ENCODE measurements around the gene ZBTB42. TPM values are rescaled to one million over a fixed set of nuclear protein-coding genes. Genes with fewer than 3 reads are reported as not detected.

The ZBTB42 gene
- total and polyA plus RNA-seq, 2 of the 4 experiments (the other 2 are of a cell fraction): 1.3 to 2.3 TPM

DNA sequence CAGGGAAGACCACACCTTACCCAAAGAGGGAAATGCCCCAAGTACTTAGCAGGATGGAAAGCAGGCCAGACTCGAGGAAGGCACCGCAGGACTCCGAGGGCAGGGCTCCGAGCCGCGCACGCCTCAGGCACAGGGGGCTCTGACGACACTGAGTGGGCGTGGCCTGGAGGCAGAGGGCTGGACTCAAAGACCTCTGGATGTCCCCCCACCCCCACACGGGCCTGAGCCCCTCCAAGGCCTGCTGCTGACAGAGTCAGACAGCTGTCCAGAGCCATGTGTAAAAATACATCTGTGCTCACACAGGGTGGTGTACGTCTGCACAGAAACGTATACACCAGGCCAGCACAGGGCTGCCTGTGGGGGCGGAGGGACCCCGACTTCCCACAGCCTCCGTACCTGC is 6.8 kb upstream of the ZBTB42 start:
- H3K9me1 ChIP-seq (ENCODE audit: insufficient read depth, low read length): peaks cover 10% of the 10 kb centered on the region
- H2AFZ ChIP-seq (replicated peaks; ENCODE audit: low read length, poor library complexity): peak overlapping the region; percentile 86
- H4K20me1 ChIP-seq (ENCODE audit: insufficient read depth, low read length): peaks cover 58% of the 10 kb centered on the region
- peak overlapping the region; percentile 90 for H3K23ac ChIP-seq (ENCODE audit: low read depth, low read length)
- dilution Hi-C loops (cut with HindIII; ENCODE audit: low sequenced_read_pairs, unreplicated experiment): no loop called here
- peak overlapping the region; percentile 99 for H2AK9ac ChIP-seq (replicated peaks; ENCODE audit: low read depth, low read length, poor library complexity)
- peak overlapping the region; percentile 76 for H3K4ac ChIP-seq (ENCODE audit: low read depth, low read length)
- TF ChIP-seq BHLHE40 (IDR thresholded peaks at IDR 0.05; ENCODE audit: low read depth, low read length) (no peak), RFX5 (IDR thresholded peaks at IDR 0.05; ENCODE audit: low read depth, low read length) (no peak), MAZ (IDR thresholded peaks at IDR 0.05; ENCODE audit: borderline replicate concordance, low read depth, low read length) (peak; percentile 53), RAD21 (IDR thresholded peaks at IDR 0.05; ENCODE audit: low read length) (no peak), MXI1 (IDR thresholded peaks at IDR 0.05; ENCODE audit: borderline replicate concordance, low read depth, low read length) (peak; percentile 54; the same call in 1 of the 2 replicates), POLR2A (IDR thresholded peaks at IDR 0.05; ENCODE audit: low read depth, low read length) (no peak), MAFK (IDR thresholded peaks at IDR 0.05; ENCODE audit: low read depth, low read length) (no peak)
- H2BK15ac ChIP-seq (ENCODE audit: low read depth, low read length): no peak overlapping the region
- H3K27ac ChIP-seq (ENCODE audit: insufficient read depth, low read length): peak overlapping the region; percentile 83
- H3K9ac ChIP-seq (ENCODE audit: low read depth, low read length): peak overlapping the region; percentile 88
- peaks cover 28% of the 10 kb centered on the region for H3K36me3 ChIP-seq (ENCODE audit: control insufficient read depth, insufficient read depth, low read length)
- WGBS, 2 experiments (ENCODE audit: extremely low coverage in 2 of 2, insufficient read length in 1 of 2): 7% methylated on average over 7 of the region's 15 CpGs; no CpG with 5 or more reads in 1 of the 2 experiments
- H3K56ac ChIP-seq (ENCODE audit: extremely low read depth, insufficient read depth, low read length): peak overlapping the region; percentile 70; the same call in 1 of the 2 replicates
- intact Hi-C loops (cut with micrococcal nuclease): loop anchor here (2.0 kb wide), 1 partner anchor 71 kb away; the partner anchor contains the start of gene CEP170B
- ChIA-PET CTCF (no interaction called here), POLR2A (ENCODE audit: unreplicated experiment) (no interaction called here)
- H4K8ac ChIP-seq (ENCODE audit: low read depth in 2 of 2, low read length in 2 of 2): peak overlapping the region in 1 of 2 experiments; percentile 17; a peak in 1 of 4 replicates
- H3K9me3 ChIP-seq (ENCODE audit: control insufficient read depth, insufficient read depth, low read length): no peaks in the 10 kb centered on the region
- H4K5ac ChIP-seq (ENCODE audit: low read depth, low read length): no peak overlapping the region
- in situ Hi-C loops (cut with MboI; ENCODE audit: low sequenced_read_pairs): no loop called here
- H3K4me1 ChIP-seq (ENCODE audit: control insufficient read depth, insufficient read depth, low read length): peaks cover 21% of the 10 kb centered on the region
- no peak overlapping the region for H3K18ac ChIP-seq (ENCODE audit: low read depth, low read length)
- H3K79me1 ChIP-seq (ENCODE audit: low read depth in 1 of 2, low read length in 2 of 2): peaks cover 3 to 59% of the 10 kb centered on the region in 2 experiments; a peak in 3 of 4 replicates
- H4K91ac ChIP-seq (ENCODE audit: insufficient read depth, low read depth, low read length): no peak overlapping the region; the same call in 1 of the 2 replicates
- BruUV-seq (replicated peaks): TSS peak; percentile 46
- peak overlapping the region; percentile 49 for H2BK5ac ChIP-seq (ENCODE audit: low read depth, low read length, poor library complexity, severe bottlenecking)
- peak overlapping the region; percentile 56; the same call in 1 of the 2 replicates for H3K14ac ChIP-seq (replicated peaks; ENCODE audit: low read depth, low read length)
- peak overlapping the region; percentile 80 for H3K4me3 ChIP-seq (ENCODE audit: insufficient read depth, low read depth, low read length)
- H3K27me3 ChIP-seq (ENCODE audit: control insufficient read depth, insufficient read depth, low read length): no peaks in the 10 kb centered on the region
- DNase-seq (peak; percentile 66), ATAC-seq (ENCODE audit: low read depth) (peak; percentile 57)
- H3K4me2 ChIP-seq (ENCODE audit: low read depth, low read length): peak overlapping the region; percentile 73
- H2AK5ac ChIP-seq (ENCODE audit: low read depth, low read length): peak overlapping the region; percentile 41
- H2BK120ac ChIP-seq (ENCODE audit: low read depth, low read length): no peak overlapping the region
- H2BK20ac ChIP-seq (ENCODE audit: low read depth, low read length): no peak overlapping the region
